Choroid plexus epithelial cell (primary cell): Measurements from ENCODE around the gene FLAD1.

Experiments used
- DNase-seq: peaks from one replicate; pipeline ENCODE4 v3.0.0-alpha.2; 2010; ENCODE audit warnings: low read depth
- H3K4me3 ChIP-seq: 2 replicates; pipeline ENCODE4 v1.5.1; 2011; ENCODE audit warnings: low read depth, mild to moderate bottlenecking, control low read depth, low read length, moderate library complexity
- TF ChIP-seq, protein P1 (sequence below): conservative IDR thresholded peaks from 2 replicates; pipeline ENCODE4 v1.5.1; 2011; ENCODE audit warnings: low read depth, mild to moderate bottlenecking, control low read depth, inconsistent platforms, low read length, moderate library complexity

FLAD1 gene

DNA sequence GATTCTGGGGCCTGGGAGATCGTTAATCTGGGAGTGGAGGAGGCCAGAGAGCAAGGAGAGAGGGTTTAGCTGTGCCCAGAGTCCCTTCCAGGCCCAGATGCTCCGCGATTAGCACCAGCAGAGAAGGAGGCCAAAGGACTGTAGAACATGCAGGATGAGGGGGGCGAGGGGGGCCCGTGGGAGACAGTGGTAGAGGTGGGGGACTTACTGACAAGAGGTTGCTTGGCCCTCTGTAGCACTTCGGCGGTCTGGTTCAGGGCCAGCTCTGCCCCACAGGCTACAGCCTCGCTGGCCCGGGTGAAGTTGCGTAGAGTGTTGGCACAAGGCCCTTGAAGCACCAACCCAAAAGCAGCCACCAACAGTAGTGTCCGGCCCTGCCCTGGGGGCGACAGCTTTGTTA lies 49.7 kb downstream of the FLAD1 start:
- no peak overlapping the region for H3K4me3 ChIP-seq
- TF ChIP-seq, protein P1, sequence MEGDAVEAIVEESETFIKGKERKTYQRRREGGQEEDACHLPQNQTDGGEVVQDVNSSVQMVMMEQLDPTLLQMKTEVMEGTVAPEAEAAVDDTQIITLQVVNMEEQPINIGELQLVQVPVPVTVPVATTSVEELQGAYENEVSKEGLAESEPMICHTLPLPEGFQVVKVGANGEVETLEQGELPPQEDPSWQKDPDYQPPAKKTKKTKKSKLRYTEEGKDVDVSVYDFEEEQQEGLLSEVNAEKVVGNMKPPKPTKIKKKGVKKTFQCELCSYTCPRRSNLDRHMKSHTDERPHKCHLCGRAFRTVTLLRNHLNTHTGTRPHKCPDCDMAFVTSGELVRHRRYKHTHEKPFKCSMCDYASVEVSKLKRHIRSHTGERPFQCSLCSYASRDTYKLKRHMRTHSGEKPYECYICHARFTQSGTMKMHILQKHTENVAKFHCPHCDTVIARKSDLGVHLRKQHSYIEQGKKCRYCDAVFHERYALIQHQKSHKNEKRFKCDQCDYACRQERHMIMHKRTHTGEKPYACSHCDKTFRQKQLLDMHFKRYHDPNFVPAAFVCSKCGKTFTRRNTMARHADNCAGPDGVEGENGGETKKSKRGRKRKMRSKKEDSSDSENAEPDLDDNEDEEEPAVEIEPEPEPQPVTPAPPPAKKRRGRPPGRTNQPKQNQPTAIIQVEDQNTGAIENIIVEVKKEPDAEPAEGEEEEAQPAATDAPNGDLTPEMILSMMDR, result no peak
- no peak for DNase-seq

DNA sequence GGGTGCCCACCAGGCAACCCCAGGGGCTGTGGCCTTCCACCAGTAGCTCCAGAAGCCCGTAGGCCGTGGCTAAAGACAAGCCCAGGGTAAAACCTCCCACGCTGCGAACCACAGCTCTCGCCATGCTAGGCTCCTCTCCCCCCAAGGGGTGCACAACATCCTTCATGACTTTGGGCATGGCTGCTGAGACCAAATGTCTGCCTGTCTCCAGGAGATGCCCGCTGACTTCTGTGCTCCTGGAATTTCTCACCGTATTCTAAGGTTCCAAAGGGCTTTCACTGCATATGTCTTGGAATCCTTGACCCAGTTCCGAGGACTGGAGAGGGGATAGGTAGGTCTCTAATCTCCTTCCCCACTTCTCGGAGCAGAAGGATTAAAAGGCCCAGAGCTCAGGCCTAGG lies 50.4 kb downstream of the FLAD1 start, which contains the start of the genes DCST1 and DCST2:
DCST1 (plus strand) TSS at position 301 of the 400 bp plus-strand sequence. CDS start 213 bp downstream, outside the sequence.
DCST2 (minus strand) TSS at position 258 of the 400 bp plus-strand sequence; CDS start at position 178, 80 bp downstream.
- no peak for DNase-seq
- TF ChIP-seq, protein P1, result no peak
- H3K4me3 ChIP-seq, result no peak within 1 kb of the TSS

GRCh38 chr1:155034318-155035208 lies 51.4 kb downstream of the FLAD1 start:
- no peak overlapping the region for H3K4me3 ChIP-seq
- TF ChIP-seq, protein P1, result no peak
- no peak for DNase-seq

- TF ChIP-seq, protein P1, result no peak
- no peak overlapping the region for H3K4me3 ChIP-seq
- DNase-seq, result no peak
Measured at GRCh38 chr1:155035936-155036335, 52.8 kb downstream of the FLAD1 start.

GRCh38 chr1:155037043-155037442 lies 53.9 kb downstream of the FLAD1 start:
- DNase-seq, result no peak
- H3K4me3 ChIP-seq, result no peak overlapping the region
- TF ChIP-seq, protein P1, result no peak

DNA sequence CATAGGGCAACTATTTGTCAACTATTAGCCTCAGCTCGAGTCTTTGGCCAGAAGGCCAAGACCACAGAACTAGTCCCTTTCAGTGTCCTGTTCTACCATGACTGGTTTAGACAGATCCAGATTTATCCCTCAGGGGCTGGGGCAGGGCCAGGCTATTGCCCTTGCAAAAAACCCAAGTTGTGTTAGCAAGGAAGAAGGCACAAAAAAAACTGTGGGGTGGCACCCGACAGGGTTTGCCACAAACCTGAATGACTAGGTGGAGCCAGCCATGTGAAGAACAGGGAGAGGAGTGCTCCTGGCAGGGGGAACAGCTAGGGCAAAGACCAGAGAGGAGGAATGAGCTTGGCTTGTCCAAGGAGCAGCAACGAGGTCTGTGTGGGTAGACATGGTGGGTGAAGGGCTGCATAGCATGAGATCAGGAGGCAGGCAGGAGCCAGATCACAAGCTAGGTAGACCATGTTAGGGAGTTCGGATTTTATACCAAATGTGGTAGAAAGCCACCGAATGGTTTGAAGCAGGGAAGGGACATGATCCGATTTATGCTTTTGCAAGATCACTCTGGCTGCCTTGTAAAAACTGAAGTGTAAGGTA lies 54.8 kb downstream of the FLAD1 start:
- DNase-seq, result no peak
- TF ChIP-seq, protein P1, result no peak
- H3K4me3 ChIP-seq, result no peak overlapping the region
